ENCODE results near the gene PSMD8. TPM values are rescaled to one million over a fixed set of nuclear protein-coding genes. Genes with fewer than 3 reads are reported as not detected.
A peak's percentile ranks its signal among the peaks of the same experiment; 100 is the strongest.

PSMD8 gene
- total and polyA plus RNA-seq, 9 donors: 59.1 to 129 (median 85.3) TPM

- no peaks in the 10 kb centered on the region for H3K36me3 ChIP-seq
- TF ChIP-seq CTCF (IDR thresholded peaks at IDR 0.05): no peak
- no peak for TF ChIP-seq EP300 (IDR thresholded peaks at IDR 0.05)
- no peak for TF ChIP-seq POLR2A (IDR thresholded peaks at IDR 0.05)
- DNase-seq: no peak
- H3K4me1 ChIP-seq (ENCODE audit: insufficient read depth): peaks cover 15% of the 10 kb centered on the region
- H3K9me3 ChIP-seq: no peaks in the 10 kb centered on the region
- peak overlapping the region in 1 of 2 donors; percentile 59 for H3K27ac ChIP-seq
- WGBS, 3 donors: 51 to 59% (median 55%) methylated on average over 6 of the region's 6 CpGs
- H3K27me3 ChIP-seq: no peaks in the 10 kb centered on the region
- peak overlapping the region; percentile 70 for H3K4me3 ChIP-seq
- intact Hi-C loops (cut with DNase I): loop anchor here in 1 of 4 donors (5.0 kb wide), 1 partner anchor 37 kb away; the partner anchor contains the start of gene CATSPERG
These were observed 452 bp upstream of the PSMD8 start for GRCh38 chr19:38373907-38374331.

GRCh38 chr19:38375098-38375493 lies 725 bp downstream of the PSMD8 start:
- Histone ChIP-seq H3K36me3 (no peaks in the 10 kb centered on the region), H3K4me1 (ENCODE audit: insufficient read depth) (peaks cover 15% of the 10 kb centered on the region), H3K4me3 (peak overlapping the region; percentile 70), H3K9me3 (no peaks in the 10 kb centered on the region), H3K27ac (peak overlapping the region; percentile 0 to 59), H3K27me3 (no peaks in the 10 kb centered on the region)
- 0 to 1% (median 1%) methylated on average over 18 of the region's 18 CpGs for WGBS, 3 donors
- DNase-seq: no peak
- TF ChIP-seq POLR2A (IDR thresholded peaks at IDR 0.05): no peak
- no peak for TF ChIP-seq EP300 (IDR thresholded peaks at IDR 0.05)
- intact Hi-C loops (cut with DNase I): no loop called here

DNA sequence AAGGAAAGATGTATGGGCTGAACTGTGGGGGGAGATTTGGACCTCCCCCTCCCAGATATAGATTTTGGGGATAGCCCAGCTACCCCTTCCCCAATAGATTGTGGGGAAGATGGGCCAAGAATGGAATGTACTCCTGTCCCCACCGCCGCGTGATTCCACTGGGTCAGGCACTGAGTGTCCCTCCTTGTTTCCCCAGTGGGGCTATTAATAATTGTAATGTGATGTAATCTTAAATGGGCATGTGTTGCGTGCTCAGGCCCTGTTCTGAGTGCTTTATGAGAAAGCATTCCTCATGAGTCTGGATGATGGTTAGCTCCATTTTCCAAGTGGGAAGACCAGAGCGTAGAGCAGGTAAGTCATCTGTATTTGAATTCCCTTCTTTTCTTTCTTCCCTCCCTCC lies 1.4 kb downstream of the PSMD8 start:
- Histone ChIP-seq H3K27me3 (no peaks in the 10 kb centered on the region), H3K4me1 (ENCODE audit: insufficient read depth) (peaks cover 15% of the 10 kb centered on the region), H3K4me3 (peak overlapping the region; percentile 70), H3K36me3 (no peaks in the 10 kb centered on the region), H3K9me3 (no peaks in the 10 kb centered on the region), H3K27ac (no peak overlapping the region)
- TF ChIP-seq EP300 (IDR thresholded peaks at IDR 0.05) (no peak), CTCF (IDR thresholded peaks at IDR 0.05) (no peak), POLR2A (IDR thresholded peaks at IDR 0.05) (no peak)
- WGBS, 3 donors: 71 to 75% (median 75%) methylated on average over 5 of the region's 5 CpGs
- intact Hi-C loops (cut with DNase I): no loop called here
- DNase-seq: no peak

GRCh38 chr19:38376576-38376975 lies 2.2 kb downstream of the PSMD8 start:
- no peak overlapping the region for H3K4me3 ChIP-seq
- WGBS, 3 donors: 65 to 78% (median 69%) methylated on average over 3 of the region's 3 CpGs
- no peaks in the 10 kb centered on the region for H3K36me3 ChIP-seq
- intact Hi-C loops (cut with DNase I): no loop called here
- no peak for DNase-seq
- no peak overlapping the region for H3K27ac ChIP-seq
- H3K9me3 ChIP-seq: no peaks in the 10 kb centered on the region
- H3K4me1 ChIP-seq (ENCODE audit: insufficient read depth): peaks cover 15% of the 10 kb centered on the region
- TF ChIP-seq POLR2A (IDR thresholded peaks at IDR 0.05) (no peak), CTCF (IDR thresholded peaks at IDR 0.05) (no peak), EP300 (IDR thresholded peaks at IDR 0.05) (no peak)
- no peaks in the 10 kb centered on the region for H3K27me3 ChIP-seq

DNA sequence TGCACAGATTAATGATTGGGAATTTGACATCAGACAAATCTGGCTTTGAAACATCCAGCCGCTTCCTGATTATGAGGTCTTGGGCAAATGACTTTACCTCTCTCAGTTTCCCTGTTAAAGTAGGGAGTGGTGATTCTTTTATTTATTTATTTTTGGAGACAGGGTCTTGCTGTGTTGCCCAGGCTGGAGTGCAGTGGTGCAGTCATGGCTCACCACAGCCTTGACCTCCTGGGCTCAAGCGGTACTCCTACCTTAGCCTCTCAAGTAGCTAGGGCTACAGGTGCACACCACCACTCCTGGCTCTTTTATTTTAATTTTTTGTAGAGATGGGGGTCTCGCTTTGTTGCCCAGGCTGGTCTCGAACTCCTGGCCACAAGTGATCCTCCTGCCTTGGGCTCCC lies 2.7 kb downstream of the PSMD8 start:
- no peak for DNase-seq
- H3K36me3 ChIP-seq: no peaks in the 10 kb centered on the region
- peaks cover 15% of the 10 kb centered on the region for H3K4me1 ChIP-seq (ENCODE audit: insufficient read depth)
- H3K4me3 ChIP-seq: no peak overlapping the region
- no peaks in the 10 kb centered on the region for H3K9me3 ChIP-seq
- no peak overlapping the region for H3K27ac ChIP-seq
- WGBS, 3 donors: 97 to 99% (median 98%) methylated on average over 4 of the region's 4 CpGs
- TF ChIP-seq EP300 (IDR thresholded peaks at IDR 0.05) (no peak), CTCF (IDR thresholded peaks at IDR 0.05) (no peak), POLR2A (IDR thresholded peaks at IDR 0.05) (no peak)
- H3K27me3 ChIP-seq: no peaks in the 10 kb centered on the region
- intact Hi-C loops (cut with DNase I): no loop called here
